ENCODE results near the gene DYNC1LI2.

- no peak for TF ChIP-seq ZNF324 (tag by site-specific recombination; IDR thresholded peaks at IDR 0.05)
- no peak for TF ChIP-seq ZNF280D (tag by site-specific recombination; IDR thresholded peaks at IDR 0.05)
- TF ChIP-seq, protein P1, sequence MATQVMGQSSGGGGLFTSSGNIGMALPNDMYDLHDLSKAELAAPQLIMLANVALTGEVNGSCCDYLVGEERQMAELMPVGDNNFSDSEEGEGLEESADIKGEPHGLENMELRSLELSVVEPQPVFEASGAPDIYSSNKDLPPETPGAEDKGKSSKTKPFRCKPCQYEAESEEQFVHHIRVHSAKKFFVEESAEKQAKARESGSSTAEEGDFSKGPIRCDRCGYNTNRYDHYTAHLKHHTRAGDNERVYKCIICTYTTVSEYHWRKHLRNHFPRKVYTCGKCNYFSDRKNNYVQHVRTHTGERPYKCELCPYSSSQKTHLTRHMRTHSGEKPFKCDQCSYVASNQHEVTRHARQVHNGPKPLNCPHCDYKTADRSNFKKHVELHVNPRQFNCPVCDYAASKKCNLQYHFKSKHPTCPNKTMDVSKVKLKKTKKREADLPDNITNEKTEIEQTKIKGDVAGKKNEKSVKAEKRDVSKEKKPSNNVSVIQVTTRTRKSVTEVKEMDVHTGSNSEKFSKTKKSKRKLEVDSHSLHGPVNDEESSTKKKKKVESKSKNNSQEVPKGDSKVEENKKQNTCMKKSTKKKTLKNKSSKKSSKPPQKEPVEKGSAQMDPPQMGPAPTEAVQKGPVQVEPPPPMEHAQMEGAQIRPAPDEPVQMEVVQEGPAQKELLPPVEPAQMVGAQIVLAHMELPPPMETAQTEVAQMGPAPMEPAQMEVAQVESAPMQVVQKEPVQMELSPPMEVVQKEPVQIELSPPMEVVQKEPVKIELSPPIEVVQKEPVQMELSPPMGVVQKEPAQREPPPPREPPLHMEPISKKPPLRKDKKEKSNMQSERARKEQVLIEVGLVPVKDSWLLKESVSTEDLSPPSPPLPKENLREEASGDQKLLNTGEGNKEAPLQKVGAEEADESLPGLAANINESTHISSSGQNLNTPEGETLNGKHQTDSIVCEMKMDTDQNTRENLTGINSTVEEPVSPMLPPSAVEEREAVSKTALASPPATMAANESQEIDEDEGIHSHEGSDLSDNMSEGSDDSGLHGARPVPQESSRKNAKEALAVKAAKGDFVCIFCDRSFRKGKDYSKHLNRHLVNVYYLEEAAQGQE (tag by site-specific recombination; IDR thresholded peaks at IDR 0.05): no peak
- peak; percentile 48; the same call in 1 of the 2 replicates for TF ChIP-seq KLF7 (tag by site-specific recombination; IDR thresholded peaks at IDR 0.05; ENCODE audit: borderline replicate concordance)
- no peak for TF ChIP-seq REPIN1 (tag by site-specific recombination; IDR thresholded peaks at IDR 0.05; ENCODE audit: low read depth)
- TF ChIP-seq, protein P2, sequence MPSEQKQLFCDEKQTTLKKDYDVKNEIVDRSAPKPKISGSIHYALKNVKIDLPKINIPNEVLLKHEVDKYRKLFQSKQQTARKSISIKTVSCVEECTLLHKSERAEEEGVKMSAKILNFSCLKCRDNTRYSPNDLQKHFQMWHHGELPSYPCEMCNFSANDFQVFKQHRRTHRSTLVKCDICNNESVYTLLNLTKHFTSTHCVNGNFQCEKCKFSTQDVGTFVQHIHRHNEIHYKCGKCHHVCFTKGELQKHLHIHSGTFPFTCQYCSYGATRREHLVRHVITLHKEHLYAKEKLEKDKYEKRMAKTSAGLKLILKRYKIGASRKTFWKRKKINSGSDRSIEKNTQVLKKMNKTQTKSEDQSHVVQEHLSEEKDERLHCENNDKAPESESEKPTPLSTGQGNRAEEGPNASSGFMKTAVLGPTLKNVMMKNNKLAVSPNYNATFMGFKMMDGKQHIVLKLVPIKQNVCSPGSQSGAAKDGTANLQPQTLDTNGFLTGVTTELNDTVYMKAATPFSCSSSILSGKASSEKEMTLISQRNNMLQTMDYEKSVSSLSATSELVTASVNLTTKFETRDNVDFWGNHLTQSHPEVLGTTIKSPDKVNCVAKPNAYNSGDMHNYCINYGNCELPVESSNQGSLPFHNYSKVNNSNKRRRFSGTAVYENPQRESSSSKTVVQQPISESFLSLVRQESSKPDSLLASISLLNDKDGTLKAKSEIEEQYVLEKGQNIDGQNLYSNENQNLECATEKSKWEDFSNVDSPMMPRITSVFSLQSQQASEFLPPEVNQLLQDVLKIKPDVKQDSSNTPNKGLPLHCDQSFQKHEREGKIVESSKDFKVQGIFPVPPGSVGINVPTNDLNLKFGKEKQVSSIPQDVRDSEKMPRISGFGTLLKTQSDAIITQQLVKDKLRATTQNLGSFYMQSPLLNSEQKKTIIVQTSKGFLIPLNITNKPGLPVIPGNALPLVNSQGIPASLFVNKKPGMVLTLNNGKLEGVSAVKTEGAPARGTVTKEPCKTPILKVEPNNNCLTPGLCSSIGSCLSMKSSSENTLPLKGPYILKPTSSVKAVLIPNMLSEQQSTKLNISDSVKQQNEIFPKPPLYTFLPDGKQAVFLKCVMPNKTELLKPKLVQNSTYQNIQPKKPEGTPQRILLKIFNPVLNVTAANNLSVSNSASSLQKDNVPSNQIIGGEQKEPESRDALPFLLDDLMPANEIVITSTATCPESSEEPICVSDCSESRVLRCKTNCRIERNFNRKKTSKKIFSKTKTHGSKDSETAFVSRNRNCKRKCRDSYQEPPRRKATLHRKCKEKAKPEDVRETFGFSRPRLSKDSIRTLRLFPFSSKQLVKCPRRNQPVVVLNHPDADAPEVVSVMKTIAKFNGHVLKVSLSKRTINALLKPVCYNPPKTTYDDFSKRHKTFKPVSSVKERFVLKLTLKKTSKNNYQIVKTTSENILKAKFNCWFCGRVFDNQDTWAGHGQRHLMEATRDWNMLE (tag by site-specific recombination; conservative IDR thresholded peaks at IDR 0.05; ENCODE audit: low read depth): no peak
- TF ChIP-seq ZBTB21 (tag by site-specific recombination; IDR thresholded peaks at IDR 0.05): no peak
- TF ChIP-seq CTCF (tag by site-specific recombination; IDR thresholded peaks at IDR 0.05): peak; percentile 79
- no peak for TF ChIP-seq ZBTB49 (tag by site-specific recombination; IDR thresholded peaks at IDR 0.05; ENCODE audit: low read depth)
- TF ChIP-seq ZNF174 (tag by site-specific recombination; IDR thresholded peaks at IDR 0.05): no peak
- no peak for TF ChIP-seq PRDM1 (tag by site-specific recombination; IDR thresholded peaks at IDR 0.05)
- no peak for TF ChIP-seq ZNF302 (tag by site-specific recombination; IDR thresholded peaks at IDR 0.05; ENCODE audit: low read depth)
- TF ChIP-seq ZNF571 (tag by site-specific recombination; IDR thresholded peaks at IDR 0.05): no peak
- TF ChIP-seq ZFP41 (tag by site-specific recombination; IDR thresholded peaks at IDR 0.05; ENCODE audit: borderline replicate concordance): no peak
These were observed 54.5 kb downstream of the DYNC1LI2 start, which contains the start of gene CMTM4 for GRCh38 chr16:66696669-66697630.

All from HEK293 (cell line).